Measurements from ENCODE around the gene BBIP1. TPM values are rescaled to one million over a fixed set of nuclear protein-coding genes. Genes with fewer than 3 reads are reported as not detected.

BBIP1 gene
- total and polyA plus RNA-seq, 2 donors (not counting 3 experiments of a cell fraction or from before 2014, with no cell fraction given) = 9.9 to 32.8 TPM

GRCh38 chr10:110947061-110947595, 28.1 kb upstream of the BBIP1 start:
- no peaks in the 10 kb centered on the region for H3K9me1 ChIP-seq (replicated peaks; ENCODE audit: control insufficient read depth, extremely low read depth, insufficient read depth, low read length)
- no peak overlapping the region for H3K4me3 ChIP-seq (replicated peaks in 1 of 3; ENCODE audit: insufficient read depth in 1 of 3, low read depth in 1 of 3, low read length in 3 of 3)
- no peak overlapping the region for H2AFZ ChIP-seq (ENCODE audit: low read depth, low read length)
- no peak overlapping the region for H3K9ac ChIP-seq (replicated peaks; ENCODE audit: extremely low read depth, insufficient read depth, low read length)
- DNase-seq (ENCODE audit: low read depth, low spot score) = no peak
- intact Hi-C loops (cut with micrococcal nuclease) (no loop called here), dilution Hi-C loops (cut with MboI; ENCODE audit: extremely low pct_ligation_motif_present, low sequenced_read_pairs) (no loop called here)
- no peak overlapping the region for H3K4me2 ChIP-seq (ENCODE audit: insufficient read depth, low read length)
- peaks cover 9% of the 10 kb centered on the region for H4K20me1 ChIP-seq (replicated peaks; ENCODE audit: control insufficient read depth, extremely low read depth, insufficient read depth, low read length)
- POLR2A ChIA-PET = no interaction called here
- H3K79me2 ChIP-seq (ENCODE audit: control insufficient read depth, insufficient read depth, low read length) = peaks cover 49% of the 10 kb centered on the region
- BruUV-seq (replicated peaks) = no TSS peak
- TF ChIP-seq, protein P1, sequence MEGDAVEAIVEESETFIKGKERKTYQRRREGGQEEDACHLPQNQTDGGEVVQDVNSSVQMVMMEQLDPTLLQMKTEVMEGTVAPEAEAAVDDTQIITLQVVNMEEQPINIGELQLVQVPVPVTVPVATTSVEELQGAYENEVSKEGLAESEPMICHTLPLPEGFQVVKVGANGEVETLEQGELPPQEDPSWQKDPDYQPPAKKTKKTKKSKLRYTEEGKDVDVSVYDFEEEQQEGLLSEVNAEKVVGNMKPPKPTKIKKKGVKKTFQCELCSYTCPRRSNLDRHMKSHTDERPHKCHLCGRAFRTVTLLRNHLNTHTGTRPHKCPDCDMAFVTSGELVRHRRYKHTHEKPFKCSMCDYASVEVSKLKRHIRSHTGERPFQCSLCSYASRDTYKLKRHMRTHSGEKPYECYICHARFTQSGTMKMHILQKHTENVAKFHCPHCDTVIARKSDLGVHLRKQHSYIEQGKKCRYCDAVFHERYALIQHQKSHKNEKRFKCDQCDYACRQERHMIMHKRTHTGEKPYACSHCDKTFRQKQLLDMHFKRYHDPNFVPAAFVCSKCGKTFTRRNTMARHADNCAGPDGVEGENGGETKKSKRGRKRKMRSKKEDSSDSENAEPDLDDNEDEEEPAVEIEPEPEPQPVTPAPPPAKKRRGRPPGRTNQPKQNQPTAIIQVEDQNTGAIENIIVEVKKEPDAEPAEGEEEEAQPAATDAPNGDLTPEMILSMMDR (IDR thresholded peaks at IDR 0.05; ENCODE audit: extremely low read depth in 1 of 2, insufficient read depth in 1 of 2, low read depth in 1 of 2, low read length in 2 of 2) = no peak
- TF ChIP-seq MYC (IDR thresholded peaks at IDR 0.05; ENCODE audit: low read depth, low read length) (no peak), POLR2AphosphoS5 (IDR thresholded peaks at IDR 0.05; ENCODE audit: insufficient read depth, low read depth, low read length) (no peak), EZH2 (IDR thresholded peaks at IDR 0.05; ENCODE audit: borderline replicate concordance, low read depth, low read length, severe bottlenecking) (no peak), POLR2A (IDR thresholded peaks at IDR 0.05; ENCODE audit: low read depth, low read length) (no peak), FOS (IDR thresholded peaks at IDR 0.05; ENCODE audit: borderline replicate concordance, insufficient read depth, low read length) (no peak), GATA2 (IDR thresholded peaks at IDR 0.05; ENCODE audit: insufficient read depth, insufficient read length, low read depth, low read length) (no peak), JUN (IDR thresholded peaks at IDR 0.05; ENCODE audit: borderline replicate concordance, insufficient read depth, insufficient read length, low read depth) (no peak)
- TF ChIP-seq, protein P2, sequence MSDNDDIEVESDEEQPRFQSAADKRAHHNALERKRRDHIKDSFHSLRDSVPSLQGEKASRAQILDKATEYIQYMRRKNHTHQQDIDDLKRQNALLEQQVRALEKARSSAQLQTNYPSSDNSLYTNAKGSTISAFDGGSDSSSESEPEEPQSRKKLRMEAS (IDR thresholded peaks at IDR 0.05; ENCODE audit: insufficient read depth, insufficient read length) = no peak
- H3K4me1 ChIP-seq (ENCODE audit: control insufficient read depth, extremely low read depth, insufficient read depth, low read length) = no peaks in the 10 kb centered on the region
- CTCF ChIA-PET = no interaction called here
- H3K9me3 ChIP-seq (replicated peaks; ENCODE audit: control insufficient read depth, insufficient read depth, low read length) = no peaks in the 10 kb centered on the region
- H3K27me3 ChIP-seq (ENCODE audit: control insufficient read depth in 2 of 2, insufficient read depth in 2 of 2, low read length in 2 of 2) = no peaks in the 10 kb centered on the region
- H3K36me3 ChIP-seq (ENCODE audit: control insufficient read depth in 2 of 2, extremely low read depth in 1 of 2, insufficient read depth in 2 of 2, low read length in 2 of 2) = no peaks in the 10 kb centered on the region
- FAIRE-seq = no peak
- no peak overlapping the region for H3K27ac ChIP-seq (ENCODE audit: insufficient read depth, low read depth, low read length)

Measured in endothelial cell of umbilical vein (primary cell).